Mucosa of descending colon (tissue), 3 donors: ENCODE measurements around the gene GALNT1. TPM values are rescaled to one million over a fixed set of nuclear protein-coding genes. Genes with fewer than 3 reads are reported as not detected.

ENCODE experiments used
- ATAC-seq: fragments of 200-7000 bp; cut with Tn5 transposase; one replicate; pipeline ENCODE4 v1.9.1; 2020; ENCODE audit warnings: mild to moderate bottlenecking, moderate library complexity
- DNase-seq, 3 donors: peaks; one replicate each; pipeline ENCODE4 v3.0.0-alpha.2; 2020
- H3K36me3 ChIP-seq: fragments of 200-600 bp; one replicate; pipeline ENCODE4 v1.8.0; 2021; ENCODE audit warnings: low read depth, mild to moderate bottlenecking
- H3K4me1 ChIP-seq: fragments of 200-600 bp; one replicate; pipeline ENCODE4 v1.8.0; 2021; ENCODE audit warnings: low read depth, mild to moderate bottlenecking
- H3K4me3 ChIP-seq: fragments of 200-600 bp; one replicate; pipeline ENCODE4 v1.8.0; 2021; ENCODE audit warnings: mild to moderate bottlenecking
- H3K9me3 ChIP-seq: fragments of 200-600 bp; one replicate; pipeline ENCODE4 v1.8.0; 2021; ENCODE audit warnings: mild to moderate bottlenecking
- CTCF ChIP-seq: fragments of 200-600 bp; IDR thresholded peaks from one replicate; pipeline ENCODE4 v1.8.0; 2022; ENCODE audit warnings: antibody characterized with exemption, mild to moderate bottlenecking
- intact Hi-C, 2 donors: fragments of 100-400 bp; cut with DNase I in 1 of 2; cut with micrococcal nuclease in 1 of 2; formaldehyde crosslinking; loops; one replicate each; pipeline versions ENCODE4 v1.11.0 to v1.11.1; 2022; cut with DNase I, micrococcal nuclease
- total RNA-seq, 3 donors: library from RNA; stranded (reverse); fragmentation: NEBNext Ultra II Directional in 2 of 3; extraction: Animal tissue kit (Norgen Biotek cat#: 25700) in 2 of 3; gene quantifications; one replicate each; pipeline versions ENCODE4 v1.2.1 to v1.2.4, GENCODE V29; 2021 to 2023
- donor health status: DM: no; HTN: no; CAD: no; lungs with moderate emphysema.
- donor health status: DM: no; HTN: no; CAD: no.
- donor health status: DM: no; HTN: yes; CAD: no.

Gene GALNT1
- total RNA-seq, 3 donors from 2014 or later: 82.7 to 118 (median 109) TPM

GRCh38 chr18:35732162-35732561, 150.6 kb downstream of the GALNT1 start:
- DNase-seq (no peak), ATAC-seq (no peak)
- H3K4me1 ChIP-seq: no peaks in the 10 kb centered on the region
- no peak for TF ChIP-seq CTCF
- H3K36me3 ChIP-seq: no peaks in the 10 kb centered on the region
- H3K4me3 ChIP-seq: no peak overlapping the region
- H3K9me3 ChIP-seq: no peaks in the 10 kb centered on the region
- intact Hi-C loops: no loop called here

- H3K9me3 ChIP-seq: no peaks in the 10 kb centered on the region
- no peak for TF ChIP-seq CTCF
- H3K4me3 ChIP-seq: no peak overlapping the region
- H3K36me3 ChIP-seq: no peaks in the 10 kb centered on the region
- intact Hi-C loops: no loop called here
- no peaks in the 10 kb centered on the region for H3K4me1 ChIP-seq
- ATAC-seq (no peak), DNase-seq (no peak)
Observed at GRCh38 chr18:35732636-35733035, 151.1 kb downstream of the GALNT1 start.

DNA sequence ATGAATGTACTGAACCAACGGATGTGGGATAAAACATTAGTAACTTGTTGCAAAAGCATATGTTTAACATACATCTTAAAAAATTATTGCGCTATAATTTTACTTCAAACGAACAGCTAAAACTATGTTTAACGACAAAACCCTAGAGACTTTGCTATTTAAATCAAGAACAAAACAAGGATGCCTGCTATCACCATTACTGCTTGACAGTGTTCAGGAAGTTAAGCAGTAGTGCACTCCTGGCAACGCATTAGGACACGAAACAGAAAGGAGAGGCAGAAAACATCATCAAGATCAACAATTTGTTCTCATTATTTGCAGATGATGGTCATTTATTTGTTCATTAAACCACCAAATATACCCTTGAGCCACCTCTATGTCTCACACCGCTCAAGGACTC, 151.9 kb downstream of the GALNT1 start:
- intact Hi-C loops: no loop called here
- no peak for DNase-seq
- Histone ChIP-seq H3K36me3 (no peaks in the 10 kb centered on the region), H3K4me1 (no peaks in the 10 kb centered on the region), H3K9me3 (no peaks in the 10 kb centered on the region), H3K4me3 (no peak overlapping the region)
- TF ChIP-seq CTCF: no peak
- ATAC-seq: no peak

GRCh38 chr18:35736696-35737095, 155.2 kb downstream of the GALNT1 start:
- no peak for DNase-seq
- H3K9me3 ChIP-seq: no peaks in the 10 kb centered on the region
- no peak for ATAC-seq
- no peak overlapping the region for H3K4me3 ChIP-seq
- no peak for TF ChIP-seq CTCF
- H3K36me3 ChIP-seq: no peaks in the 10 kb centered on the region
- intact Hi-C loops: no loop called here
- H3K4me1 ChIP-seq: no peaks in the 10 kb centered on the region

- intact Hi-C loops: no loop called here
- Histone ChIP-seq H3K4me3 (no peak overlapping the region), H3K4me1 (no peaks in the 10 kb centered on the region)
Observed at GRCh38 chr18:35739778-35740177, 158.2 kb downstream of the GALNT1 start.

More at GRCh38 chr18:35739778-35740177, 158.2 kb downstream of the GALNT1 start:
- Histone ChIP-seq H3K9me3 (no peaks in the 10 kb centered on the region), H3K36me3 (no peaks in the 10 kb centered on the region)
- DNase-seq: no peak
- no peak for TF ChIP-seq CTCF
- ATAC-seq: no peak
